HG03066 (cell line): Measurements from ENCODE around the gene TDRD7.

Experiments used
- ATAC-seq: cut with Tn5 transposase; IDR thresholded peaks from one replicate; pipeline ENCODE4 v1.9.1; 2021; ENCODE audit warnings: low read depth; ENCODE audit not compliant: unreplicated experiment

Gene TDRD7

DNA sequence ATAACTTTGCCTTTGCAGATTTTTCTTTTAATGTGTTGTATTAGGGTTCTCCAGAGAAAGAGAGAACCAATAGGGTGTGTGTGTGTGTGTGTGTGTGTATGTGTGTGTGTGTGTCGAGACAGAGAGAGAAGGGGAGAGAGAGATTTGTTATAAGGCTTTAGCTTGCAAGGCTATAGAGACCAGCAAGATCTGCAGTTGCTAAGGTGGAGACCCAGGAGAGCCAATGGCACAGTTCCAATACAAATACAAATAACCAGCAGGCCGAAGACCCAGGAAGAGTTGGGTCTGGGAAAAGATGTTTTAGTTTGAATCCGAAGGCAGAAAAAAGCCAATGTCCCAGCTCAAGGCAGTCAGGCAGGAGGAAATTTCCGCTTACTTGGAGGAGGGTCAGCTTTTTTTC, 112.5 kb downstream of the TDRD7 start:
- no peak for ATAC-seq

DNA sequence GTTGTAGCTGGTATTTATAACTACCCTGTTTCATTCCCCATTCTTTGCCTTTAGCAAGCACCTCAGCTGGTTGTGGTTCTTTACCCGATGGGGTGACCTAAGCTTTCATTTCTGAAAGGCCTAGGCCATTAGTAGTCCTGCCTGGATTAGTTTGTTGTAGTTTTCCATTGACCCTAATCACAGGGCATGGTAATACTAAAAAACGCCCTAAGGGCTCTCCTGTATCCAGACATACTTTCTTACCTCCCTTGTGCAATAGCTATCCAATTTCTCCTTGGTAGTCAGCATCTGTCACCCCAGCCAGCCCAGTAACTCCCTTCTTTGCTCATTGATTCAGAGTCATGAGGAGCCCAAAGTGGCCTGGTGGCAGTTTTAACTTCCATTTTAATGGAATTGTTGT, 113.6 kb downstream of the TDRD7 start:
- ATAC-seq: no peak

- ATAC-seq: no peak
These were observed 115.1 kb downstream of the TDRD7 start for GRCh38 chr9:97526895-97527575.

DNA sequence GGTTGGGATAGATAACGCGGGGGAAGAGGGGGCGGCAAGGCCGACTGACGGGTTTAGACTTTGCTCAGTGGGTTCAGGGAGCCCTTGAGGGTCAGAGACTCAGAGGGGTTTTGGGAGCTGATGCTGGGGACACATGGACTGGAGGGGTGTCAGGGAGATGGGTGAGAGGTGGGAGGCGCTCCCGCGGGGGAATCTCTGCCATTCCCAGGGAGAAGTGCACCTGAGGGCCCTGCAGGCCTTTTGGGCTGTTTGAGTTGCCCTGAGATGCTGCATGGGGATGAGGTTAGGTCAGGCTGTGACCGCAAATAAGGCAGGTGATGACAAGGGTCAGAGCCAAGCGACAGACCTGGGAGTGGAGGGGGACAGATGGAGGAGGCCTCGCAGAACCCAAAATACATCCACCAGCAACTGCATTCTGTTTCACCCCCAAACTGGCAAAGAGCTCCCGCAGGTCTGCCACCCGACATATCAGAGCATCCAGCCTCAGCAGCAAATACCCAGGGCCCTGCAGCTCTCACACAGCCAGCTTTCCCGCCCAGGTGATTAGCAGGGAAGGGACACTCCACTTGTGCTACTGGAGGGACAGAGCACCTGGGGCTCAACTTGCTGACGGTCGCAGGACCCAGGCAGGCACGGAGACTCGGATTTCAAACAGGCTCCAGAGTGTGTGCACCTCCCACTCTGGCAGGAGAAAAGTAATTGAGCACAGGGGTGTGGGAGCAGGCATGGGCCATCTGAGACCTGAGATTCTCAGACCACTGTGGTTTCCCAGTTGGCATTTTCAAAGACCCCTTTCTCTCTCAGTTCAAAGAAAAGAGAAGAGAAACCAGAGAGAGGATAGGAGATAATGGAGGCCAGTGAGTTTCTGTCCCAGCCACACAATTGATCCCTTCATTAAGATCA, 116.0 kb downstream of the TDRD7 start:
- peak; percentile 36 for ATAC-seq

DNA sequence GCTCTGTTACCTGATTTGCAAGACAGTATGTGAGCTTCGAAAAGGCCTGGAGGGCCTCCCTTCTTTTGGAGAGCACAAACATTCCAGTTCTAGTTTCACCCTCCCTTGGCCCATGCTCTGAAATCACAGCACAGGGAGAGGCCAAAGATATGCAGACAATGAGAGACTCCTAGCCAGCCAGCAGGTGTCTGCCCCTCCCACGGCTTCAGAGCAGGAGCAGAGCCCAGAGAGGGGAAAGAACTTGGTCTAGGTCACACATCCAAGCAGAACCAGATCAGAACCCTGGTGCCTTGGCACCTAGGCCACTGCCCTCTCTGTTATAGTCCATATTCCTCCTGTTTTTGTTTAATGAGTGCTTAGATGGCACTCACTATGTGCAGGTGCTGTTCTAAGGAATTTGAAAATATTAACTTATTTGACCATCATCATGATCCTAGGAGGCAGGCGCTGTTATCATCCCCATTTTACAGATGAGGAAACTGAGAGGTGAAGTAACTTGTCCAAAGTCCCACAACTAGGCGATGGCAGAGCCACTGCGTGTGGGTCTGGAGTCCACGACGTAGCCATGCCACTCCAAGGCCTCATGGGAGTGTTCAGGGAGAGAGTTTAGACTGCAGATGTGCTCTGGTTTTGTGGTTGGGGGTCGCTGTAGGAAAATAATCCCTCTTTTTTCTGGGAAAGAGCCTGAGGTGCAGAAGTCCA, 116.8 kb downstream of the TDRD7 start:
- ATAC-seq: peak; percentile 50

GRCh38 chr9:97529363-97530076, 117.6 kb downstream of the TDRD7 start:
- peak; percentile 55 for ATAC-seq

- no peak for ATAC-seq
These were observed 120.0 kb downstream of the TDRD7 start for GRCh38 chr9:97531888-97532376.

- ATAC-seq: no peak
These were observed 122.3 kb downstream of the TDRD7 start for GRCh38 chr9:97534185-97534584.

GRCh38 chr9:97534961-97535594, 123.2 kb downstream of the TDRD7 start:
- ATAC-seq: no peak

DNA sequence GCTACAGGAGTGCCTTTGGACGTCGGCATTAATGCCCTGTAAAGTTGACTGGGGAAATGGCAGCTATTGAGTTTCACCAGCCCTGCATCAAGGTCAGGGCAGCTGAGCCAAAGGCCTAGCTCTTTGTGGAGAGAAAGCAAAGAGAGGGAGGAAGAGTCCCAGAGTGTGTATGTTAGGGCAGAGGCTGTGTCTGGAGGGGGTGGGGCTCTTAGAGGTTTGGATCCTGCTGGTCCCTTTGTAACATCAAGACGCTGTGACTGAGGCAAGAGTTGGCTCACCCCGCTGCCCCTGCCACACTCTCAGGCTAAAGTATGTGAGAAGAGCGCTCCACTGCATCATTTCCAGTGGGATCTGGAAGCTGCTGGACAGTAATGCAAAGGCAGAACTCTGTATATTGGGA, 123.9 kb downstream of the TDRD7 start:
- no peak for ATAC-seq

- no peak for ATAC-seq
These were observed 124.6 kb downstream of the TDRD7 start for GRCh38 chr9:97536480-97536879.

GRCh38 chr9:97543561-97543960, 131.7 kb downstream of the TDRD7 start:
- no peak for ATAC-seq

DNA sequence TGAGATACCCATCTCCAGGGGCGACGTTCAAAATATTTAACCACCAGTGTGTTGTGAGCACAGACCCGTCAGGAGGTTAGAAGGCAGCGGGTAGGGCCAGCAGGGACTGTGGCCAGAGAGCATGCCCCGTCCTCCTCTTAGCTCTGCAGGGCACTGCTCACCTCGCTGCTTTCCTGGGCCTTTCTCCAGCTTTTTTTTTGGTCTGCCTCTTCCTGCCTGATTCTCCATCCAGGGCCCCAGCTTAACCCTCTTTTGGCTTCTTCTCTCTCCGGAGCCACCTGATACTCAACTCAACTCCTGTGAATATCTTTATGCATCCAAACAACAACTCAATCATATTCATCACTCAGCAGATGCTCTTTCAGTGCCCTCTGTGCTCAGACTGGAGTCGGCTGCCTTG, 133.6 kb downstream of the TDRD7 start:
- ATAC-seq: no peak
